HG03025 (cell line): ENCODE measurements around the gene PI16.
"Not testable (repeated sequence)": the region's sequence is repeated elsewhere in the genome, so short reads cannot be mapped to it uniquely, and the experiment has no call there.

Experiments used
- ATAC-seq: cut with Tn5 transposase; IDR thresholded peaks from one replicate; pipeline ENCODE4 v1.9.1; 2021; ENCODE audit warnings: mild to moderate bottlenecking, moderate library complexity; ENCODE audit not compliant: unreplicated experiment, low FRiP score

Gene PI16

GRCh38 chr6:36986704-36987047 is 32.1 kb downstream of the PI16 start:
- ATAC-seq: no peak

- no peak for ATAC-seq
Measured at GRCh38 chr6:36989264-36989663, 34.7 kb downstream of the PI16 start.

- ATAC-seq: not testable (repeated sequence)
Measured at GRCh38 chr6:36990401-36990800, 35.9 kb downstream of the PI16 start.

GRCh38 chr6:36997811-36998722 is 43.5 kb downstream of the PI16 start:
- ATAC-seq: no peak

- ATAC-seq: no peak
Measured at GRCh38 chr6:36998723-36999038, 44.1 kb downstream of the PI16 start.

GRCh38 chr6:36999061-36999750 is 44.7 kb downstream of the PI16 start:
- ATAC-seq: no peak

GRCh38 chr6:36999751-37000125 is 45.2 kb downstream of the PI16 start:
- ATAC-seq: no peak

GRCh38 chr6:37004044-37004980 is 49.8 kb downstream of the PI16 start:
- no peak for ATAC-seq

- no peak for ATAC-seq
Measured at GRCh38 chr6:37005061-37005810, 50.7 kb downstream of the PI16 start, which contains the start of gene FGD2. FGD2 (plus strand) TSS chr6:37005655; CDS start chr6:37005818, 163 bp downstream.

GRCh38 chr6:37005827-37006567 is 51.5 kb downstream of the PI16 start:
- ATAC-seq: no peak

- ATAC-seq: no peak
Measured at GRCh38 chr6:37006793-37007339, 52.3 kb downstream of the PI16 start.

GRCh38 chr6:37007340-37008043 is 53.0 kb downstream of the PI16 start:
- peak; percentile 35 for ATAC-seq

- ATAC-seq: no peak
Measured at GRCh38 chr6:37008484-37009465, 54.2 kb downstream of the PI16 start.

GRCh38 chr6:37010402-37010892 is 55.9 kb downstream of the PI16 start:
- ATAC-seq: no peak

GRCh38 chr6:37011656-37012378 is 57.3 kb downstream of the PI16 start:
- ATAC-seq: no peak
